ENCODE data around the gene TAAR2.

The TAAR2 gene

DNA sequence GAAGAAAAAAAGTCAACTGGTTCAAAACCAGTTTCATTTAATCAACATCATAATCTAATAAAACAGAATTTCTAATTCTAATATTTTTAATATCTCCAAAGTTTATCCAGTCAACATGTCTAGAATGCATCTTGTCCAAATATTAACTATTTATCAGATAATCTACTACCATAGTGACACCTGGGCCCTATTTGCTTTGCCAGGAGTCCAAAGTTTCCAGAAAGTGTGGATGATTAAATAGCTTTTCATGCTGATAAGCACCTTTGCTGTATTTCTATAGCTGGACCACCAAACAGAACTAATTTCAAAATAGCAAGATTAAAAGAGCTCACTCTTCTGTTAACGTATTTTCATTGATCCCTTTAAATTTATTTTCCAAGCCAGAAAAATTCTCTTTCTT is 47.2 kb upstream of the TAAR2 start:
- Histone ChIP-seq H3K9me3 (ENCODE audit: control insufficient read depth, insufficient read depth, low read depth, low read length) (no peaks in the 10 kb centered on the region), H3K27ac (ENCODE audit: extremely low read depth, low read depth, low read length) (no peak overlapping the region), H3K36me3 (ENCODE audit: control insufficient read depth in 2 of 2, insufficient read depth in 1 of 2, low read length in 2 of 2) (no peaks in the 10 kb centered on the region), H3K4me1 (ENCODE audit: control insufficient read depth, insufficient read depth, low read length) (no peaks in the 10 kb centered on the region), H3K4me3 (ENCODE audit: low read depth, low read length) (no peak overlapping the region)
- ChIA-PET POLR2A (no interaction called here), CTCF (interaction anchor here (0.7 to 3.8 kb wide), 7 partner anchors 14 to 778 kb away, joined by 3 to 62 read pairs (median 6); partner anchors contain the start of gene VNN1)
- TF ChIP-seq ZNF830 (tag by site-specific recombination; IDR thresholded peaks at IDR 0.05; ENCODE audit: low read depth): no peak
- no peak for TF ChIP-seq ZEB2 (tag by site-specific recombination; IDR thresholded peaks at IDR 0.05)
- no peak for TF ChIP-seq ZNF791 (tag by site-specific recombination; IDR thresholded peaks at IDR 0.05)
- no peak for TF ChIP-seq WT1 (tag by site-specific recombination; IDR thresholded peaks at IDR 0.05)
- no peak for TF ChIP-seq ZNF416 (tag by site-specific recombination; IDR thresholded peaks at IDR 0.05)
- TF ChIP-seq ZNF2 (tag by site-specific recombination; IDR thresholded peaks at IDR 0.05): no peak

DNA sequence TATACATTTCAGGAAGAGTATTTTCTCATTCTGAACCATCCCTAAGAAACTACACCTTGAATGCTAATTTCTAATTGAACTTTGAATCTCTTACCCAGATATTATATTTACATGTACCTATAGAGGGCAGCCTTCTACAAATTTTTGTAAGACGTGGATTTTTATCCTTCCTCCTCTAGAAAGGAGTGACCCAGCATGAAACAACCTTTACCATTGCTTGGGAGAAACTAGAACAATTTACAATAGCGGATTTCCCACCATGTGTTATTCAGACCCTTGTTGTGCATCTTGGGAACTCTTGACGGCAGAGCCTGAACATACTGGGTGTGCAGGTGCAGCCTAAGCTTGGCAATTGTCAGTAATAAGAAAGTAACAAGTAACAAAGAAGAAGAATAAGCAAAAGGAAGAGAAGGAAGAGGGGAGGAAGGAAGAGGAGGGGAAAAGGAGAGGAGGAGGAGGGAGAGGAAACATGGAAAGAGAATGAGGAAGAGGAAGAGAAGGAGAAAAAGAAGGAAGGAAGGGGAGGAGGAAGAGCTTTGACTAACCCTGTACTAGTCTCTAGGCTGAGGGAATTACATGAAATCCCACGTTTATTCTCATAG is 45.7 kb upstream of the TAAR2 start:
- H3K9me3 ChIP-seq (ENCODE audit: control insufficient read depth, insufficient read depth, low read depth, low read length): no peaks in the 10 kb centered on the region
- ChIA-PET CTCF (interaction anchor here (0.6 to 3.8 kb wide), 44 partner anchors 10 to 1646 kb away, joined by 3 to 62 read pairs (median 5); partner anchors contain the start of genes RPS12, SLC18B1, TAAR1 and VNN1), POLR2A (interaction anchor here (0.7 to 1.2 kb wide), 3 partner anchors 8 to 129 kb away, joined by 3 to 7 read pairs (median 5); partner anchors contain the start of gene SLC18B1)
- H3K4me1 ChIP-seq (ENCODE audit: control insufficient read depth, insufficient read depth, low read length): no peaks in the 10 kb centered on the region
- H3K36me3 ChIP-seq (ENCODE audit: control insufficient read depth in 2 of 2, insufficient read depth in 1 of 2, low read length in 2 of 2): no peaks in the 10 kb centered on the region
- H3K27ac ChIP-seq (ENCODE audit: extremely low read depth, low read depth, low read length): no peak overlapping the region
- H3K4me3 ChIP-seq (ENCODE audit: low read depth, low read length): no peak overlapping the region; the same call in 1 of the 2 replicates
- TF ChIP-seq ZNF341 (tag by site-specific recombination; IDR thresholded peaks at IDR 0.05; ENCODE audit: low read depth): no peak
- TF ChIP-seq ZNF621 (tag by site-specific recombination; IDR thresholded peaks at IDR 0.05): no peak
- no peak for TF ChIP-seq ZNF629 (tag by site-specific recombination; IDR thresholded peaks at IDR 0.05)
- no peak for TF ChIP-seq ZNF302 (tag by site-specific recombination; IDR thresholded peaks at IDR 0.05; ENCODE audit: low read depth)
- TF ChIP-seq ZNF239 (tag by site-specific recombination; IDR thresholded peaks at IDR 0.05): no peak
- TF ChIP-seq ZNF660 (tag by site-specific recombination; IDR thresholded peaks at IDR 0.05): 0 out of 2 replicates have a peak, but pooled peaks have one; percentile 47
- TF ChIP-seq, protein P1, sequence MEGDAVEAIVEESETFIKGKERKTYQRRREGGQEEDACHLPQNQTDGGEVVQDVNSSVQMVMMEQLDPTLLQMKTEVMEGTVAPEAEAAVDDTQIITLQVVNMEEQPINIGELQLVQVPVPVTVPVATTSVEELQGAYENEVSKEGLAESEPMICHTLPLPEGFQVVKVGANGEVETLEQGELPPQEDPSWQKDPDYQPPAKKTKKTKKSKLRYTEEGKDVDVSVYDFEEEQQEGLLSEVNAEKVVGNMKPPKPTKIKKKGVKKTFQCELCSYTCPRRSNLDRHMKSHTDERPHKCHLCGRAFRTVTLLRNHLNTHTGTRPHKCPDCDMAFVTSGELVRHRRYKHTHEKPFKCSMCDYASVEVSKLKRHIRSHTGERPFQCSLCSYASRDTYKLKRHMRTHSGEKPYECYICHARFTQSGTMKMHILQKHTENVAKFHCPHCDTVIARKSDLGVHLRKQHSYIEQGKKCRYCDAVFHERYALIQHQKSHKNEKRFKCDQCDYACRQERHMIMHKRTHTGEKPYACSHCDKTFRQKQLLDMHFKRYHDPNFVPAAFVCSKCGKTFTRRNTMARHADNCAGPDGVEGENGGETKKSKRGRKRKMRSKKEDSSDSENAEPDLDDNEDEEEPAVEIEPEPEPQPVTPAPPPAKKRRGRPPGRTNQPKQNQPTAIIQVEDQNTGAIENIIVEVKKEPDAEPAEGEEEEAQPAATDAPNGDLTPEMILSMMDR (tag by site-specific recombination; IDR thresholded peaks at IDR 0.05): 0 out of 2 replicates have a peak, but pooled peaks have one; percentile 17
- TF ChIP-seq ZNF184 (tag by site-specific recombination; IDR thresholded peaks at IDR 0.05): no peak
- no peak for TF ChIP-seq ZNF138 (tag by site-specific recombination; IDR thresholded peaks at IDR 0.05; ENCODE audit: borderline replicate concordance)
- no peak for TF ChIP-seq ZNF701 (tag by site-specific recombination; IDR thresholded peaks at IDR 0.05)
- TF ChIP-seq ZNF211 (tag by site-specific recombination; IDR thresholded peaks at IDR 0.05; ENCODE audit: low read depth): no peak
- no peak for TF ChIP-seq ZSCAN4 (tag by site-specific recombination; IDR thresholded peaks at IDR 0.05)
- TF ChIP-seq ZNF654 (tag by site-specific recombination; IDR thresholded peaks at IDR 0.05; ENCODE audit: low read depth): peak; percentile 55
- TF ChIP-seq ZNF658 (tag by site-specific recombination; IDR thresholded peaks at IDR 0.05): no peak
- peak; percentile 76 for TF ChIP-seq ZNF366 (tag by site-specific recombination; conservative IDR thresholded peaks at IDR 0.05)
- no peak for TF ChIP-seq ZNF792 (tag by site-specific recombination; IDR thresholded peaks at IDR 0.05)
- no peak for TF ChIP-seq ZNF707 (tag by site-specific recombination; IDR thresholded peaks at IDR 0.05)
- no peak for TF ChIP-seq GLIS1 (tag by site-specific recombination; IDR thresholded peaks at IDR 0.05)
- no peak for TF ChIP-seq ZNF677 (tag by site-specific recombination; IDR thresholded peaks at IDR 0.05)
- TF ChIP-seq PRDM1 (tag by site-specific recombination; IDR thresholded peaks at IDR 0.05): peak; percentile 91
- no peak for TF ChIP-seq ZNF473 (tag by site-specific recombination; IDR thresholded peaks at IDR 0.05)
- TF ChIP-seq ZNF521 (tag by site-specific recombination; IDR thresholded peaks at IDR 0.05): no peak
- TF ChIP-seq ZNF280D (tag by site-specific recombination; IDR thresholded peaks at IDR 0.05): no peak
